K562 (cell line): Measurements from ENCODE around the gene RARRES2. TPM values are rescaled to one million over a fixed set of nuclear protein-coding genes. Genes with fewer than 3 reads are reported as not detected.

Experiments
- CAMTA2 ChIP-seq: fragments of 250-450 bp; sonication (Bioruptor Pico); conservative IDR thresholded peaks from 2 replicates; pipeline ENCODE4 v1.5.1; 2022
- CBX5 ChIP-seq: IDR thresholded peaks from 2 replicates; pipeline ENCODE4 v1.6.1; 2014; ENCODE audit warnings: low read depth, borderline replicate concordance
- GTF2F1 ChIP-seq: IDR thresholded peaks from 2 replicates; pipeline ENCODE4 v1.6.1; 2011; ENCODE audit warnings: low read depth, low read length, improper control_type of control experiment
- MNT ChIP-seq, 2 experiments: fragments of 450-650 bp; conservative IDR thresholded peaks; 2 replicates each; pipeline ENCODE4 v1.6.1; 2017; ENCODE audit warnings: mild to moderate bottlenecking in 2 of 2, moderate library complexity in 2 of 2
- NFIC ChIP-seq: fragments of 450-650 bp; IDR thresholded peaks from 2 replicates; pipeline ENCODE4 v1.6.1; 2017; ENCODE audit warnings: mild to moderate bottlenecking, inconsistent platforms
- RFX1 ChIP-seq: fragments of 450-650 bp; IDR thresholded peaks from 2 replicates; pipeline ENCODE4 v1.6.1; 2016; ENCODE audit warnings: mild to moderate bottlenecking, moderate library complexity
- SLC30A9 ChIP-seq: fragments of 250-450 bp; sonication (Bioruptor Pico); IDR thresholded peaks from 2 replicates; pipeline ENCODE4 v1.8.0; 2022; ENCODE audit warnings: mild to moderate bottlenecking, moderate library complexity
- SOX6 ChIP-seq: fragments of 450-650 bp; IDR thresholded peaks from 2 replicates; pipeline ENCODE4 v1.6.1; 2014; ENCODE audit warnings: mild to moderate bottlenecking
- SP1 ChIP-seq: sonication (generic); formaldehyde crosslinking; IDR thresholded peaks from 2 replicates; pipeline ENCODE4 v1.8.1; 2022; ENCODE audit warnings: mild to moderate bottlenecking, missing genetic modification reagents
- ZNF668 ChIP-seq: fragments of 250-450 bp; sonication (Bioruptor Pico); IDR thresholded peaks from 2 replicates; pipeline ENCODE4 v1.8.0; 2022; ENCODE audit warnings: mild to moderate bottlenecking, inconsistent platforms
- ZNF76 ChIP-seq: fragments of 250-450 bp; sonication (Bioruptor Pico); IDR thresholded peaks from 2 replicates; pipeline ENCODE4 v1.4.0; 2020; ENCODE audit warnings: mild to moderate bottlenecking, moderate library complexity, borderline replicate concordance
- polyA plus RNA-seq, 8 experiments: library from polyadenylated mRNA; depleted of rRNA in 4 of 8; stranded (reverse) in 5 of 8; unstranded in 3 of 8; fragments of >200 nt; fragmentation: Nextera tagmentation in 2 of 8; fragmentation: Illumina TruSeq in 1 of 8; extraction: Ambion mirVana in 2 of 8; extraction: Trizol in 1 of 8; gene quantifications; 2 replicates each; pipeline versions ENCODE4 v1.2.1 to v1.2.3, GENCODE V29; 2011 to 2014; ENCODE audit warnings: inconsistent platforms in 1 of 8, missing spikeins in 1 of 8
- total RNA-seq, 7 experiments: library from RNA; depleted of rRNA in 6 of 7; stranded (reverse); fragments of >200 nt in 6 of 7; fragmentation: Illumina TruSeq in 2 of 7; extraction: Trizol in 2 of 7; gene quantifications; 2 replicates each; pipeline versions ENCODE4 v1.2.1 to v1.2.3, GENCODE V29; 2011 to 2021; ENCODE audit warnings: low replicate concordance in 1 of 7
- TF ChIP-seq, protein P1 (sequence below): fragments of 450-650 bp; formaldehyde crosslinking; IDR thresholded peaks from 2 replicates; pipeline ENCODE4 v1.4.0; 2022; ENCODE audit warnings: missing genetic modification characterization
- TF ChIP-seq, protein P2 (sequence below): fragments of 250-450 bp; sonication (Bioruptor Pico); IDR thresholded peaks from 2 replicates; pipeline ENCODE4 v1.4.0; 2020; ENCODE audit warnings: borderline replicate concordance

Gene RARRES2
- total and polyA plus RNA-seq, 9 of the 15 experiments (the other 6 are each of a cell fraction or from before 2014, with no cell fraction given) = 0.11 to 1.7 (median 0.23) TPM; not detected in 6

- TF ChIP-seq SLC30A9 (CRISPR knock-in tag) (no peak), CAMTA2 (no peak), RFX1 (no peak), CBX5 (peak; percentile 95), GTF2F1 (no peak), SP1 (CRISPR knock-in tag) (0 out of 2 replicates have a peak, but pooled peaks have one; percentile 32), NFIC (peak; percentile 21; the same call in 1 of the 2 replicates), ZNF76 (no peak), SOX6 (no peak), MNT (conservative IDR thresholded peaks at IDR 0.05) (no peak), ZNF668 (no peak)
- TF ChIP-seq, protein P1, sequence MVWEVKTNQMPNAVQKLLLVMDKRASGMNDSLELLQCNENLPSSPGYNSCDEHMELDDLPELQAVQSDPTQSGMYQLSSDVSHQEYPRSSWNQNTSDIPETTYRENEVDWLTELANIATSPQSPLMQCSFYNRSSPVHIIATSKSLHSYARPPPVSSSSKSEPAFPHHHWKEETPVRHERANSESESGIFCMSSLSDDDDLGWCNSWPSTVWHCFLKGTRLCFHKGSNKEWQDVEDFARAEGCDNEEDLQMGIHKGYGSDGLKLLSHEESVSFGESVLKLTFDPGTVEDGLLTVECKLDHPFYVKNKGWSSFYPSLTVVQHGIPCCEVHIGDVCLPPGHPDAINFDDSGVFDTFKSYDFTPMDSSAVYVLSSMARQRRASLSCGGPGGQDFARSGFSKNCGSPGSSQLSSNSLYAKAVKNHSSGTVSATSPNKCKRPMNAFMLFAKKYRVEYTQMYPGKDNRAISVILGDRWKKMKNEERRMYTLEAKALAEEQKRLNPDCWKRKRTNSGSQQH (CRISPR knock-in tag) = no peak
- TF ChIP-seq, protein P2, sequence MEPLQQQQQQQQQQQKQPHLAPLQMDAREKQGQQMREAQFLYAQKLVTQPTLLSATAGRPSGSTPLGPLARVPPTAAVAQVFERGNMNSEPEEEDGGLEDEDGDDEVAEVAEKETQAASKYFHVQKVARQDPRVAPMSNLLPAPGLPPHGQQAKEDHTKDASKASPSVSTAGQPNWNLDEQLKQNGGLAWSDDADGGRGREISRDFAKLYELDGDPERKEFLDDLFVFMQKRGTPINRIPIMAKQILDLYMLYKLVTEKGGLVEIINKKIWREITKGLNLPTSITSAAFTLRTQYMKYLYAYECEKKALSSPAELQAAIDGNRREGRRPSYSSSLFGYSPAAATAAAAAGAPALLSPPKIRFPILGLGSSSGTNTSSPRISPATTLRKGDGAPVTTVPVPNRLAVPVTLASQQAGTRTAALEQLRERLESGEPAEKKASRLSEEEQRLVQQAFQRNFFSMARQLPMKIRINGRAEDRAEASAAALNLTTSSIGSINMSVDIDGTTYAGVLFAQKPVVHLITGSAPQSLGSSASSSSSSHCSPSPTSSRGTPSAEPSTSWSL (CRISPR knock-in tag) = no peak
These were observed 34.3 kb downstream of the RARRES2 start (continued) for GRCh38 chr7:150307129-150307528.
